Sigmoid colon (tissue), 3 donors: ENCODE results near the gene HEPN1.

Experiments
- POLR2A ChIP-seq, 2 donors: fragments of 450-650 bp; IDR thresholded peaks; one replicate each; pipeline ENCODE4 v1.6.1; 2016; ENCODE audit warnings: antibody characterized with exemption in 2 of 2, mild to moderate bottlenecking in 2 of 2, moderate library complexity in 2 of 2
- TF ChIP-seq, protein P1 (sequence below), 4 experiments: fragments of 450-650 bp in 3 of 4; fragments of 200-600 bp in 1 of 4; IDR thresholded peaks; one replicate each; pipeline ENCODE4 v1.5.1; 2016 to 2019; ENCODE audit warnings: antibody characterized with exemption in 4 of 4, mild to moderate bottlenecking in 3 of 4, moderate library complexity in 2 of 4

DNA sequence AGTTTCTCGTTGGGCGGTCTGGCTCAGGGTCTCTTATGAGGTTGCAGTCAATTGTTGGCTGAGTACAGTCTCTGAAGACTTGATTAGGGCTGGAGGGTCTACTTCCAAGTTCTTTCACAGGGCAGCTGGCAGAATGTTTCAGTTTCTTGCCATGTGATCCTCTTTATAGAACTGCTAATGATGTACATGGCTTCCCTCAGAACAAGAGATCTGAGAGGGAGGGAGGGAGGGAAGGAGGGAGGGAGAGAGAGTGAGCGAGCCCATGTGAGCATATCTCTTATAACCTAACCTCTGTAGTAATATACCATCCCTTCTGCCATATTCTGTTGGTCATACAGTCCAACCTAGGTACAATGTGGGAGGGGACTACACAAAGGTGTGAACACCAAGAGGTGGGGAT, 32.3 kb downstream of the HEPN1 start:
- TF ChIP-seq, protein P1, sequence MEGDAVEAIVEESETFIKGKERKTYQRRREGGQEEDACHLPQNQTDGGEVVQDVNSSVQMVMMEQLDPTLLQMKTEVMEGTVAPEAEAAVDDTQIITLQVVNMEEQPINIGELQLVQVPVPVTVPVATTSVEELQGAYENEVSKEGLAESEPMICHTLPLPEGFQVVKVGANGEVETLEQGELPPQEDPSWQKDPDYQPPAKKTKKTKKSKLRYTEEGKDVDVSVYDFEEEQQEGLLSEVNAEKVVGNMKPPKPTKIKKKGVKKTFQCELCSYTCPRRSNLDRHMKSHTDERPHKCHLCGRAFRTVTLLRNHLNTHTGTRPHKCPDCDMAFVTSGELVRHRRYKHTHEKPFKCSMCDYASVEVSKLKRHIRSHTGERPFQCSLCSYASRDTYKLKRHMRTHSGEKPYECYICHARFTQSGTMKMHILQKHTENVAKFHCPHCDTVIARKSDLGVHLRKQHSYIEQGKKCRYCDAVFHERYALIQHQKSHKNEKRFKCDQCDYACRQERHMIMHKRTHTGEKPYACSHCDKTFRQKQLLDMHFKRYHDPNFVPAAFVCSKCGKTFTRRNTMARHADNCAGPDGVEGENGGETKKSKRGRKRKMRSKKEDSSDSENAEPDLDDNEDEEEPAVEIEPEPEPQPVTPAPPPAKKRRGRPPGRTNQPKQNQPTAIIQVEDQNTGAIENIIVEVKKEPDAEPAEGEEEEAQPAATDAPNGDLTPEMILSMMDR (IDR thresholded peaks at IDR 0.05) = no peak
- no peak for TF ChIP-seq POLR2A (IDR thresholded peaks at IDR 0.05)
